Urothelium cell line (cell line): ENCODE data around the gene MAP2K4.
"Not testable (repeated sequence)": the region's sequence is repeated elsewhere in the genome, so short reads cannot be mapped to it uniquely, and the experiment has no call there.

Experiments used
- DNase-seq: peaks from one replicate; pipeline ENCODE4 v3.0.0; 2011; ENCODE audit warnings: low spot score, mixed read lengths
- FAIRE-seq: peaks from 2 replicates; lab custom pipeline; 2011; peaks lifted over from hg19 to GRCh38; lab: Jason Lieb, UNC

The MAP2K4 gene

DNA sequence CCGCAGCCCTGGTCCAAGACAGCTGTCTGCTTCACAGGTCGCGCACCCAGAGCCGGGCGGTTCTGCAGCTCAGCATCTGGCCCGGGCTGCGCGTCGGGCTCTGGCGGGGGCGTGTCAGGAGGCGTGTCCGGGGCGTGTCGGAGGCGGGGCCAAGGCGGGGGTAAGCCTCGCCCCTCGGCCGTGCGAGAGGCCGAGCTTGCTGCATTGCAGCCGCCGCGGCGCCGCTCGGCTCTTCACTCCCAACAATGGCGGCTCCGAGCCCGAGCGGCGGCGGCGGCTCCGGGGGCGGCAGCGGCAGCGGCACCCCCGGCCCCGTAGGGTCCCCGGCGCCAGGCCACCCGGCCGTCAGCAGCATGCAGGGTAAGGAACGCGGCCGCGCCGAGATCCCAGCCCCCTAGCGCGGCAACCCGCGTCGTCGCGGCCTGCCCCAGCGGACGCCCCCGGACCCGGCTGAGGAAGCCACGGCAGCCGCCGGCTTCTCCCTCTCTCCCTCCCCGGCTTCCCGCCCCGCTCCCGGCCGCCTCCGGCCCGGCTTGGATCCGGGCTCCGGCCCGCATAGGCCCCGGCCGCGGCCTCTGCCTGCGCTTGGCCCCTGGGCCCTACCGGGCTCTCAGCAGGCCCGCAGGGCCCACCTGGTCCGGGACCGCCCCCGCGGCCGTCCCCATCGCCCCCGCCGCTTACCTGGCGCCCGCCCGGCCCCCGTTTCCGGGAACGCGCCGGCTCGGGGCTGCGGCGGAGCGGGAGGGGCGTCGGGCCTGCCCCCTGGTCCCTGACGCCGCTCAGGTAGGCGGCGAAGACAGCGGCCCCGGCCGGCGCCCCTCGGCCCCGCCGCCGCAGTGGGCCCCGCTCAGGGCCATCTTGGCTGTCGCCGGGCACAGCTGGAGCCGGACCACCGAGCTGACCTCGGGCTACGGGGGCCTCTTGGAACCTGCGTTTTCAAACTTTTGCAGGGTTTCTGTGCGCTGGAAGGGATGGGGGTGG is at the start of gene MAP2K4:
Gene MAP2K4, plus strand, starts transcription at position 236 of the 981 bp plus-strand sequence. Its CDS starts 10 bp downstream, at position 246.
- FAIRE-seq (peak; percentile 59), DNase-seq (peak; percentile 91)

GRCh38 chr17:11972741-11973140 is 47.9 kb upstream of the MAP2K4 start:
- FAIRE-seq, DNase-seq: not testable (repeated sequence)

- DNase-seq (no peak), FAIRE-seq (no peak)
Observed at GRCh38 chr17:11979795-11980194, 40.9 kb upstream of the MAP2K4 start.

- FAIRE-seq = no peak
- DNase-seq = no peak
Observed at GRCh38 chr17:11980813-11981212, 39.9 kb upstream of the MAP2K4 start.

DNA sequence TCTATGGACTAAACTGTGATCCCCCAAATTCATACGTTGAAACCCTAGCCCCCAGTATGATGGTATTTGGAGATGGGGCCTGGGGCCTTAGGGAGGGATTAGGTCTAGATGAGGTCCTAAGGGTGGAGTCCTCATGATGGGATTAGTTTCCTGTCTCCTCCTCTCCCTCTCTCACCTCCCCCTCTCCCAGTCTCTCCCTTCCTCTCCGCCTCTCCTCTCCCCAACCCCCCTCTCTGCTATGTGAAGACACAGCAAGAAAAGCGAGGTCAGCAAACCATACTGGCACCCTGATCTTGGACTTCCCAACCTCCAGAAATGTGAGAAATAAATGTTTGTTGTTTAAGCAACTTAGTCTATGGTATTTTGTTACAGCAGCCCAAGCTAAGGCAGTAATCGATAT is 38.8 kb upstream of the MAP2K4 start:
- FAIRE-seq = no peak
- DNase-seq = no peak

DNA sequence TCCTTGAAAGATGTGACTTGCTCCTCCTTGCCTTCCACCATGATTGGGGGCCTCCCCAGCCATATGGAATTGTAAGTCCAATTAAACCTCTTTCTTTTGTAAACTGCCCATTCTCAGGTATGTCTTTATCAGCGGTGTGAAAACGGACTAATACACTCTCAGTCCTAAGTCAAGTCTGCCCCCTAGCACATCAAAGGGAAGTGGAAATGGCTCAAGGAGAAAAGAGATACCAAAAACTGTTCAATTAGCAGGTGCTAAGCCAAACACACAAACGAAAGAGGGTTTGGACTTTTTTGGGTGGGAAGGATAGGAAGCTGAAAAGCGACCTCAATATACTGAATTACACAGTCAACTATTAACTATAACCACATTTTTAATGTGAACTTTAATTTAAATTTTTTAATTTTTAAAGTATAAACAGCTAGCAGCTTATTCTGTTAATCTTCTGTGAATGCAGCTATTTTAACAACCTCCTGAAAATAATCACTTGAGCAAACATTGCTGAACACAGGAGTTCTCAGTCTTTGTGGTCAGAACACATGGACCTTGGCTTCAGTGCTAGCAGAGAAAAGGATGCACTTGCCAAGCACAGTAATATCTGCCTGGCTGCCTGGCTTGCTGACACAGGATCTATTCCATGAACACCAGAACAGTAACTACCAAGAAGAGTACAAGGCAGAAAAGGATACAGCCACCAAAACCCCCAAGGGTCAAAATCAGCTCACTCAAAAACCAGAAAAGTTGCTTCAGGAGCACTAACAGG is 34.3 kb upstream of the MAP2K4 start:
- FAIRE-seq (no peak), DNase-seq (no peak)

GRCh38 chr17:11986942-11987329 is 33.7 kb upstream of the MAP2K4 start:
- DNase-seq = peak; percentile 16

DNA sequence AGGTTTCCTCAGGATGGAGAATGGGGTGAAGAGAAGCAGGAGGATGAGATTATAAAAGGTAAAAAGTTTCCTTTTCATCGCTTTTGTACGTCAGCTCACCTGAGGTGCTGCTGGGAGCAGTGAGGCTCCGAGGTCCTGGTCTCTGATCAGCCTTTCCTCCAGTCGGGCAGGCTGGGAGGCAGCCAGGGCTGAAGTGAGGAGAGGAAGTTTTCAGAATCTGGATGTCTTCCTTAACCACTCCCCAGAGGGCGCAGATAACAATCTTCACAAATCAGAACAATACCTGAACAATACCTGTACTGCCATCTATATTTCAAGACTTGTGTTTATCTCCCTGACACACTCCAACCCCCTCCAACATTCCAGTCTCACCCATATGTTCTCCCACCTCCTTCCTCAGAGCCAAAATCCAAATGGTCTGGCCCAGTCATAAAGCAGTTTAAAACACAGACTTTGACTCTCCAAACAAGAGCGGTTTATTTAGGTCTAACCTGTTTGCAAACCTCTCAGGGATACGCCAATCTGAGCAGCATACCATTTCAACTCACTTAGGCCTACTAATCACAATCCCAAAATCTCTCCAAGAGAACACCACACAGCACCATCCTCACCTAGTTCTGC is 30.2 kb upstream of the MAP2K4 start:
- FAIRE-seq = no peak
- DNase-seq = no peak

More at GRCh38 chr17:11986942-11987329, 33.7 kb upstream of the MAP2K4 start:
- FAIRE-seq = no peak

- FAIRE-seq (no peak), DNase-seq (no peak)
Observed at GRCh38 chr17:11991461-11991860, 29.2 kb upstream of the MAP2K4 start.

GRCh38 chr17:11996722-11997146 is 23.9 kb upstream of the MAP2K4 start:
- no peak for FAIRE-seq

GRCh38 chr17:11997147-11997971 is 23.3 kb upstream of the MAP2K4 start, which contains the start of gene ZNF18:
ZNF18 (minus strand) TSS chr17:11997475; CDS start chr17:11992829, 4,646 bp downstream.
- peak; percentile 95 for DNase-seq
- FAIRE-seq = no peak

More at GRCh38 chr17:11996722-11997146, 23.9 kb upstream of the MAP2K4 start:
- peak; percentile 13 for DNase-seq

DNA sequence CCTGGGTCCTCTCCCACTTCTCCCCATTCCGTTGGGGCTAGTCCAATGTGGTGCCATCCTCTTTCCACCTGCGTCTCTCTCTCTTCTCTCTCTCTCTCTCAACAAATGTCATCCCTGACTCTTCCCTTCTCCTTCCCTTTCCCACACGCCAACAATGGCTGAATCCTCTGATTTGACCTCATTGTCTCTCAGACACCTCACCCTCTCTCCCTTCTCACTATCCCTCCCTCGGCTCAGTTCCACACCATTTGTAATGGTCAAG is 22.8 kb upstream of the MAP2K4 start:
- DNase-seq (no peak), FAIRE-seq (no peak)

DNA sequence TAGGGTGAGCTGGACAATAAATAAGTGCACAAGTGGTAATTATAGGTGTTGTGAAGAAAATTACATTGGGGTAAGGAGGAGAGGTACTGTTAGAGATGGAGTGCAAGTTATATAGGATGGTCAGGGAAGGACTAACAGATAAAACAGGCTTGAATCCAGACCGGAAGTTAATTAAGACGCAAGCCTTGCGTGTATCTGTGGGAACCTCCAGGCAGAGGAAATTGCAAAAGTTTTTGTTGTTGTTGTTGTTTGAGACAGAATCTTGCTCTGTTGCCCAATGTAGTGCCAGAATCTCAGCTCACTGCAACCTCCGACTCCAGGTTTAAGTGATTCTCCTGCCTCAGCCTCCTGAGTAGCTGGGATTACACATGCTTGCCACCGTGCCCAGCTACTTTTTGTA is 21.0 kb upstream of the MAP2K4 start:
- no peak for FAIRE-seq

DNA sequence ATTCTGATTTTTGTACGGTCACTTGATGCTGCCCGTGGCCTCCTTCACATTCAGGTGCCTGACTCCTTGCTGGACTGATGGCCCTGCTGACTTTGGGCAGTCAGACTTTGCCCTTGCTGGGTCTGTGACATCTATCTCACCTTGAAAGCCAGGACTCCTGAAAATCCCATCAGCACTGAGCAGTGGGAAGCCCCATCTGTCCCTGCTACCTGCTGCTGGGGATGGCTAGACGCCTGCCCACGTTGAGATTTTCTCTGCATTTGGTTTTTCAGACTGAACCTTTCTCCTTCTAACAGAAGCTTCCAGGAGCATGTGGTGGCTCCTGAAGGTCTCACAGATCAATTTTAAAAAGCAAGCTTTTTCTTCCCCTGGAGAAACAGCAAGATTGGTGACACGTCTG is 13.2 kb upstream of the MAP2K4 start:
- FAIRE-seq = no peak

More for the DNA sequence above, 21.0 kb upstream of the MAP2K4 start:
- no peak for DNase-seq

GRCh38 chr17:12021623-12022140 is 1.0 kb downstream of the MAP2K4 start:
- FAIRE-seq (no peak), DNase-seq (no peak)

More for the DNA sequence above, 13.2 kb upstream of the MAP2K4 start:
- DNase-seq = no peak

- no peak for DNase-seq
- no peak for FAIRE-seq
Observed at GRCh38 chr17:12022310-12022709, 1.6 kb downstream of the MAP2K4 start.

DNA sequence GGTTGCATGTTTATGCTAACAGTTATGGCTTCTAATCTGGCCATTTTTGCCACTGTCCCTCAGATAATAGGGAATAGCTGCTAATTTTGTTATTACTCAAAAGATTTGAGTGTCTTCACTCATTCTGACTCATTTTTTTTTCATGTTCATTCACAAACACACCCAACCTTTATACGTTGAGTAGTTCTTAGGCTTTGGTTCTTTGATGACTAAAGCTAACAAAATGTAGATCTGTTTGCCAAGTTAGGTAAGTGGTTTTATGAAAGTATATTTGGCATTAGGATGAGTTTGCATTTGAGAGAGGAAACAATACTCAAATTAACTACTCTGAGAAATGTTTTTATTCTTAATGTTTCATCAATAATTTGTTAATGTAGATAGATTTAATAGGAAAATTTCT is 3.6 kb downstream of the MAP2K4 start:
- FAIRE-seq (no peak), DNase-seq (peak; percentile 39)

DNA sequence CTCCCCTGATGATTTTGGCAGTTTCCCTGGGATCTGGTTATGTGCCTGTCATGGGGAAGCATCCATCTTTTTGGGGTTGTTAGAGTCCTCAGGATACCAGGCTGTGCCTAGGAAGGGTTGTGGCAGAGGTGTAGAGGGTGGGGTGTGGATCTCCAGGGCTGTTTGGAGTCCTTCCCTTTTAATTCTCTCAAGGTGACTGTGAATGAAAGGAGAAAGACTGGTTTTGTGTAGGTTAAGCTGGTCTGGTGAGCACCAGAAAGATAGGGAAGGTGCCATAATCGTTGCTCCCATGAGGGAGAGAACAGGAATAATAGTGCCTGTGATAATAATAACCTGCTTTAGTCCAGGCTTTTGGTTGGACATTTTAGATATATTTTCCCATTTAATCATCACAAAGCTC is 7.0 kb downstream of the MAP2K4 start:
- DNase-seq = no peak
- no peak for FAIRE-seq

DNA sequence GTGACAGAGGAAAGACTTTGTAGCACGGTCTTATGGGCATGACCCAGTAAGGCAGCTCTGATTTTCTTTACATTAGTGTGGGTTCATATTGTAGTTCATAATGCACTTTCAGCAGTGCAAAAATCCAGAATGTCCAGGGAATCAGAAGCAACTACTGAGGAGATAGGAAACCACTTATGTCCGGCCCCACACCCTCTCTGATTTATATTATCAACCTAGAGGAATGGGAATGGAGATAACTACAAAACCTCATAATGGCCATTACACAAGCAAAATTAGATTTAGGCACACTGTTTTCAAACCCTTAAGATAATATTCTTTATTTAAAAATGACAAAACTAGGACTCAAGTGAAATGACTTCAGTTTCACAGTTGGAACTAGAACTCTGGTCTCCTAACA is 7.9 kb downstream of the MAP2K4 start:
- no peak for FAIRE-seq

GRCh38 chr17:12034538-12034937 is 13.9 kb downstream of the MAP2K4 start:
- no peak for FAIRE-seq
- DNase-seq = no peak

More for the DNA sequence above, 7.9 kb downstream of the MAP2K4 start:
- DNase-seq = no peak
